ENCODE data around the gene MGMT.

GRCh38 chr10:129502448-129502847 is 35.4 kb downstream of the MGMT start:
- no peak for TF ChIP-seq SPI1 (IDR thresholded peaks at IDR 0.05; ENCODE audit: borderline replicate concordance, low read depth)
- no peak for TF ChIP-seq POLR2AphosphoS5 (IDR thresholded peaks at IDR 0.05; ENCODE audit: low read depth)
- TF ChIP-seq, protein P1, sequence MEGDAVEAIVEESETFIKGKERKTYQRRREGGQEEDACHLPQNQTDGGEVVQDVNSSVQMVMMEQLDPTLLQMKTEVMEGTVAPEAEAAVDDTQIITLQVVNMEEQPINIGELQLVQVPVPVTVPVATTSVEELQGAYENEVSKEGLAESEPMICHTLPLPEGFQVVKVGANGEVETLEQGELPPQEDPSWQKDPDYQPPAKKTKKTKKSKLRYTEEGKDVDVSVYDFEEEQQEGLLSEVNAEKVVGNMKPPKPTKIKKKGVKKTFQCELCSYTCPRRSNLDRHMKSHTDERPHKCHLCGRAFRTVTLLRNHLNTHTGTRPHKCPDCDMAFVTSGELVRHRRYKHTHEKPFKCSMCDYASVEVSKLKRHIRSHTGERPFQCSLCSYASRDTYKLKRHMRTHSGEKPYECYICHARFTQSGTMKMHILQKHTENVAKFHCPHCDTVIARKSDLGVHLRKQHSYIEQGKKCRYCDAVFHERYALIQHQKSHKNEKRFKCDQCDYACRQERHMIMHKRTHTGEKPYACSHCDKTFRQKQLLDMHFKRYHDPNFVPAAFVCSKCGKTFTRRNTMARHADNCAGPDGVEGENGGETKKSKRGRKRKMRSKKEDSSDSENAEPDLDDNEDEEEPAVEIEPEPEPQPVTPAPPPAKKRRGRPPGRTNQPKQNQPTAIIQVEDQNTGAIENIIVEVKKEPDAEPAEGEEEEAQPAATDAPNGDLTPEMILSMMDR (IDR thresholded peaks at IDR 0.05; ENCODE audit: insufficient read depth, low read length): no peak
- TF ChIP-seq GABPA (IDR thresholded peaks at IDR 0.05; ENCODE audit: low read depth): no peak
